ENCODE results near the gene SLC35B2.

The SLC35B2 gene

GRCh38 chr6:44289726-44290260 is 32.5 kb upstream of the SLC35B2 start:
- in situ Hi-C loops (cut with HindIII; ENCODE audit: low sequenced_read_pairs): no loop called here

GRCh38 chr6:44286747-44287146 is 29.4 kb upstream of the SLC35B2 start:
- in situ Hi-C loops (cut with HindIII; ENCODE audit: low sequenced_read_pairs): no loop called here

GRCh38 chr6:44286285-44286565 is 28.9 kb upstream of the SLC35B2 start:
- in situ Hi-C loops (cut with HindIII; ENCODE audit: low sequenced_read_pairs): no loop called here

GRCh38 chr6:44285552-44286284 is 28.4 kb upstream of the SLC35B2 start:
- in situ Hi-C loops (cut with HindIII; ENCODE audit: low sequenced_read_pairs): no loop called here

GRCh38 chr6:44284867-44285266 is 27.5 kb upstream of the SLC35B2 start:
- in situ Hi-C loops (cut with HindIII; ENCODE audit: low sequenced_read_pairs): no loop called here

- in situ Hi-C loops (cut with HindIII; ENCODE audit: low sequenced_read_pairs): no loop called here
These were observed 26.8 kb upstream of the SLC35B2 start for GRCh38 chr6:44284121-44284520.

- in situ Hi-C loops (cut with HindIII; ENCODE audit: low sequenced_read_pairs): no loop called here
These were observed 21.7 kb upstream of the SLC35B2 start for GRCh38 chr6:44278774-44279697.

- in situ Hi-C loops (cut with HindIII; ENCODE audit: low sequenced_read_pairs): no loop called here
These were observed 21.0 kb upstream of the SLC35B2 start for GRCh38 chr6:44278315-44278714.

- in situ Hi-C loops (cut with HindIII; ENCODE audit: low sequenced_read_pairs): no loop called here
These were observed 20.4 kb upstream of the SLC35B2 start for GRCh38 chr6:44277763-44278162.

GRCh38 chr6:44276667-44277640 is 19.6 kb upstream of the SLC35B2 start:
- in situ Hi-C loops (cut with HindIII; ENCODE audit: low sequenced_read_pairs): no loop called here

- in situ Hi-C loops (cut with HindIII; ENCODE audit: low sequenced_read_pairs): no loop called here
These were observed 18.7 kb upstream of the SLC35B2 start for GRCh38 chr6:44275749-44276648.

- in situ Hi-C loops (cut with HindIII; ENCODE audit: low sequenced_read_pairs): no loop called here
These were observed 18.0 kb upstream of the SLC35B2 start for GRCh38 chr6:44275271-44275748.

- in situ Hi-C loops (cut with HindIII; ENCODE audit: low sequenced_read_pairs): no loop called here
These were observed 16.3 kb upstream of the SLC35B2 start for GRCh38 chr6:44273617-44274016.

GRCh38 chr6:44272999-44273566 is 15.8 kb upstream of the SLC35B2 start:
- in situ Hi-C loops (cut with HindIII; ENCODE audit: low sequenced_read_pairs): no loop called here

- in situ Hi-C loops (cut with HindIII; ENCODE audit: low sequenced_read_pairs): no loop called here
These were observed 15.2 kb upstream of the SLC35B2 start for GRCh38 chr6:44272529-44272928.

GRCh38 chr6:44271914-44272313 is 14.6 kb upstream of the SLC35B2 start:
- in situ Hi-C loops (cut with HindIII; ENCODE audit: low sequenced_read_pairs): no loop called here

- in situ Hi-C loops (cut with HindIII; ENCODE audit: low sequenced_read_pairs): no loop called here
These were observed 14.0 kb upstream of the SLC35B2 start for GRCh38 chr6:44271406-44271723.

GRCh38 chr6:44270526-44271405 is 13.4 kb upstream of the SLC35B2 start:
- in situ Hi-C loops (cut with HindIII; ENCODE audit: low sequenced_read_pairs): no loop called here

All from DLD1 (cell line).